ENCODE results near the gene CLDN4.
"Not testable (repeated sequence)": the region's sequence is repeated elsewhere in the genome, so short reads cannot be mapped to it uniquely, and the experiment has no call there.

Gene CLDN4
- long read RNA-seq, partial matches to known transcripts = 0 of 1 reads
- long read RNA-seq, other reads (novel, unspliced or antisense) = 0 of 1 reads

- TF ChIP-seq CTCF (IDR thresholded peaks at IDR 0.05; ENCODE audit: insufficient read depth, low read length) (no peak), REST (IDR thresholded peaks at IDR 0.05; ENCODE audit: insufficient replicate concordance, low read depth) (peak; percentile 30)
- H3K27ac ChIP-seq (replicated peaks) = no peak within 1 kb of the TSS
- no peak for DNase-seq (ENCODE audit: low read depth in 1 of 2, low spot score in 1 of 2)
Measured at GRCh38 chr7:73830681-73831583, at the start of gene CLDN4. CLDN4 (plus strand) TSS chr7:73830996; CDS start chr7:73831202, 206 bp downstream.

GRCh38 chr7:73786588-73786987 lies 44.2 kb upstream of the CLDN4 start:
- DNase-seq (ENCODE audit: low read depth in 1 of 2, low spot score in 1 of 2) = no peak
- Histone ChIP-seq H3K4me3 (replicated peaks; ENCODE audit: insufficient read depth, low read length) (no peak overlapping the region), H3K27ac (replicated peaks) (no peak overlapping the region), H3K27me3 (ENCODE audit: insufficient read depth, poor library complexity, severe bottlenecking) (no peaks in the 10 kb centered on the region)
- TF ChIP-seq SPI1 (IDR thresholded peaks at IDR 0.05; ENCODE audit: borderline replicate concordance, low read depth) (no peak), GABPA (IDR thresholded peaks at IDR 0.05; ENCODE audit: low read depth) (no peak), POLR2AphosphoS5 (IDR thresholded peaks at IDR 0.05; ENCODE audit: low read depth) (no peak)

More at GRCh38 chr7:73830681-73831583, at the start of gene CLDN4:
- Histone ChIP-seq H3K27me3 (ENCODE audit: insufficient read depth, poor library complexity, severe bottlenecking) (no peaks in the 10 kb centered on the region), H3K4me3 (replicated peaks; ENCODE audit: insufficient read depth, low read length) (no peak within 1 kb of the TSS)

GRCh38 chr7:73787786-73788048 lies 43.1 kb upstream of the CLDN4 start:
- not testable (repeated sequence) for H3K27me3 ChIP-seq (ENCODE audit: insufficient read depth, poor library complexity, severe bottlenecking); H3K27ac ChIP-seq (replicated peaks); DNase-seq (ENCODE audit: low read depth in 1 of 2, low spot score in 1 of 2); H3K4me3 ChIP-seq (replicated peaks; ENCODE audit: insufficient read depth, low read length)

GRCh38 chr7:73789051-73789450 lies 41.7 kb upstream of the CLDN4 start:
- Histone ChIP-seq H3K4me3 (replicated peaks; ENCODE audit: insufficient read depth, low read length) (no peak overlapping the region), H3K27me3 (ENCODE audit: insufficient read depth, poor library complexity, severe bottlenecking) (no peaks in the 10 kb centered on the region), H3K27ac (replicated peaks) (no peak overlapping the region)
- no peak for TF ChIP-seq GABPA (IDR thresholded peaks at IDR 0.05; ENCODE audit: low read depth)
- TF ChIP-seq SPI1 (IDR thresholded peaks at IDR 0.05; ENCODE audit: borderline replicate concordance, low read depth) = no peak
- TF ChIP-seq REST (IDR thresholded peaks at IDR 0.05; ENCODE audit: insufficient replicate concordance, low read depth) = no peak
- TF ChIP-seq POLR2AphosphoS5 (IDR thresholded peaks at IDR 0.05; ENCODE audit: low read depth) = no peak
- TF ChIP-seq CTCF (IDR thresholded peaks at IDR 0.05; ENCODE audit: insufficient read depth, low read length) = no peak
- no peak for DNase-seq (ENCODE audit: low read depth in 1 of 2, low spot score in 1 of 2)

- not testable (repeated sequence) for H3K27me3 ChIP-seq (ENCODE audit: insufficient read depth, poor library complexity, severe bottlenecking); H3K4me3 ChIP-seq (replicated peaks; ENCODE audit: insufficient read depth, low read length); H3K27ac ChIP-seq (replicated peaks); DNase-seq (ENCODE audit: low read depth in 1 of 2, low spot score in 1 of 2)
Measured at GRCh38 chr7:73791170-73791690, 39.6 kb upstream of the CLDN4 start.

- H3K27ac ChIP-seq (replicated peaks); H3K4me3 ChIP-seq (replicated peaks; ENCODE audit: insufficient read depth, low read length); H3K27me3 ChIP-seq (ENCODE audit: insufficient read depth, poor library complexity, severe bottlenecking); DNase-seq (ENCODE audit: low read depth in 1 of 2, low spot score in 1 of 2): not testable (repeated sequence)
Measured at GRCh38 chr7:73795188-73795587, 35.6 kb upstream of the CLDN4 start.

- H3K27me3 ChIP-seq (ENCODE audit: insufficient read depth, poor library complexity, severe bottlenecking); H3K27ac ChIP-seq (replicated peaks); H3K4me3 ChIP-seq (replicated peaks; ENCODE audit: insufficient read depth, low read length); DNase-seq (ENCODE audit: low read depth in 1 of 2, low spot score in 1 of 2): not testable (repeated sequence)
Measured at GRCh38 chr7:73796656-73797055, 34.1 kb upstream of the CLDN4 start.

- DNase-seq (ENCODE audit: low read depth in 1 of 2, low spot score in 1 of 2); H3K27ac ChIP-seq (replicated peaks); H3K27me3 ChIP-seq (ENCODE audit: insufficient read depth, poor library complexity, severe bottlenecking); H3K4me3 ChIP-seq (replicated peaks; ENCODE audit: insufficient read depth, low read length): not testable (repeated sequence)
Measured at GRCh38 chr7:73797176-73797575, 33.6 kb upstream of the CLDN4 start.
